Kidney capillary endothelial cell (primary cell): Measurements from ENCODE around the gene PARVG.

ENCODE experiments used
- DNase-seq: peaks from one replicate; pipeline ENCODE4 v3.0.0-alpha.2; 2018; ENCODE audit warnings: low spot score

The PARVG gene, protein sequence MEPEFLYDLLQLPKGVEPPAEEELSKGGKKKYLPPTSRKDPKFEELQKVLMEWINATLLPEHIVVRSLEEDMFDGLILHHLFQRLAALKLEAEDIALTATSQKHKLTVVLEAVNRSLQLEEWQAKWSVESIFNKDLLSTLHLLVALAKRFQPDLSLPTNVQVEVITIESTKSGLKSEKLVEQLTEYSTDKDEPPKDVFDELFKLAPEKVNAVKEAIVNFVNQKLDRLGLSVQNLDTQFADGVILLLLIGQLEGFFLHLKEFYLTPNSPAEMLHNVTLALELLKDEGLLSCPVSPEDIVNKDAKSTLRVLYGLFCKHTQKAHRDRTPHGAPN

GRCh38 chr22:44180706-44181032 lies at the start of gene PARVG:
Gene PARVG (plus strand): TSS chr22:44180925. CDS start chr22:44183330, 2,405 bp downstream.
- DNase-seq, result no peak

DNA sequence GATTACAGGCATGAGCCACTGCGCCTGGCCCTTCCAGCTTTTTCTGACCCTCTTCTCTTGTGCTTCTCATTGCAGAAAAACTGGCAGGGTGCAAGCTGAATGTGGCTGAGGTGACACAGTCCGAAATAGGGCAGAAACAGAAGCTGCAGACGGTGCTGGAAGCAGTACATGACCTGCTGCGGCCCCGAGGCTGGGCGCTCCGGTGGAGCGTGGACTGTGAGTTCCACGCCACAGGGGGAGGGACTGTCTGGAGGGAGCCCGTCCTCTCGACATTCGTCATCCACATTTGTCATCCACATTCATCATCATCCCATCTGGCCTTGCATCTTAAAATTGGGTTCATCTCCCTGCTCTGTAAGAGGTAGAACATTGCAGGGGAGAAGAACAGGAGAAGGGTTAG lies 49.3 kb upstream of the PARVG start:
- DNase-seq, result no peak

GRCh38 chr22:44131989-44132685 lies 48.6 kb upstream of the PARVG start:
- no peak for DNase-seq

DNA sequence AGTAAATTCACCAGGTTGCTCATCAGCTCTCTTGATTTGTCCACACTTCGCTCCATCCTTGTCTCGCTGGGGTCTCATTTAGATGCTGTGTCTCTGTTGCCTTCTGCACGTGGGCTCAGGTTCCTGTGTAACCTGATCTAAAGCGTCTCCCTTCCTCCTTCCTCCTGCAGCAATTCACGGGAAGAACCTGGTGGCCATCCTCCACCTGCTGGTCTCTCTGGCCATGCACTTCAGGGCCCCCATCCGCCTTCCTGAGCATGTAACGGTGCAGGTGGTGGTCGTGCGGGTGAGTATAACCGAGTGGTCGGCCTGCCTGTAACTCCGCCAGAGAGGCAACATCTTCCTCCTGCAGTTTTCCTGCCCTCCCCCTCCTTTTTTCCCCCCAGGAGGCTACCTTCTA lies 48.0 kb upstream of the PARVG start:
- DNase-seq, result no peak

- DNase-seq, result no peak
Measured at GRCh38 chr22:44133161-44133560, 47.6 kb upstream of the PARVG start.

DNA sequence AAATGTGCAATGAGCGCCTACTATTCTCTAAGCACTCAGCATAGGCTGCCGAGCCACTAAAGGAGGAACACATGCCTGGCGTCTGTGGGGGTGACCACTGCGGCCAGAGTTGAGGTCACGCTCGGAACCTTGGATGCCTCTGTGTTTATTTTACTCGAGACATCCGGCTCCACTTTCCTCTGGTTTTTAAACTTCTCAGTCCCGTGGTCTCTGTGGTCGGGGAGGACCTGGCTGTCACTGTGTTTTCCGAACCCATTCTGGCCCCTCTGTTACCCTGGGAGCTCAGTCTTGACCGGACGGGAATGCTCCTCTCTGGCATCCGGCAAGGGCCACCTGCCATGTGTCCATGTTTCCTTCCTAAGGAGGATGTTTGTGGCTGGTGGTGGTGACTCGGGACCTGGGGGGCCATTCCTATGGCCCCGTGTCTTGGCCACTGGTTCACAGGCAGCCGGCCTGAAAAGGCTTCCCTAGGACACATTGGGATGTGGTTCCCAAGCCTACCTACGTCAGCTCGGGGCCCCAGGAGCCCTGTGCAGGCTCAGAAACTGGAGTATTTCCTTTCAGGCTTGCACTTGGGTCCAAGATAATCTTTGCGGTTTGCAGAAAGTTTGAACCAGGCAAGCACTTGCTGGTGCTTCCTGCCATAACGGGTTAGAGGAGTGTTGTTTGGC lies 46.7 kb upstream of the PARVG start:
- DNase-seq, result no peak

GRCh38 chr22:44136112-44136511 lies 44.6 kb upstream of the PARVG start:
- DNase-seq, result no peak

- no peak for DNase-seq
Measured at GRCh38 chr22:44136786-44137185, 43.9 kb upstream of the PARVG start.

- no peak for DNase-seq
Measured at GRCh38 chr22:44137415-44137814, 43.3 kb upstream of the PARVG start.

GRCh38 chr22:44139773-44140172 lies 41.0 kb upstream of the PARVG start:
- DNase-seq, result no peak

- no peak for DNase-seq
Measured at GRCh38 chr22:44142421-44143104, 38.2 kb upstream of the PARVG start.

DNA sequence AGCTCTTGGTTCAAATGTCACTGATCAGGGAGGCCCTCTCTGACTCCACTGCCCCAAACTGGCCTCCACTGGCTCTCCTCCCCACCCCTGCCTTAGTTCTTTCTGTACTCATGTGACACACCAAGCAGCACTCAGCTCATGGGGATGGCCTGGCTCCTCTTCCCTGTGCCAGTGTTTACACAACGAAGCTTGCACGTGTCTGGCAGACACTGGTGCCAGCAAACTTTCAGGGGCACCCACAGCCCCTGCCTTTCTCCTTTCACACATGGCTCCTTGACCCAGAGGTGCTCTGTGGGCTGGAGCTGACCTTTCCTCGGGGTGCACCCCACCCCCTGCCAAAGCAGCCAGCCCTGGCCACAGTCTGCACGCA lies 37.6 kb upstream of the PARVG start:
- DNase-seq, result no peak

- DNase-seq, result no peak
Measured at GRCh38 chr22:44143579-44143978, 37.1 kb upstream of the PARVG start.

DNA sequence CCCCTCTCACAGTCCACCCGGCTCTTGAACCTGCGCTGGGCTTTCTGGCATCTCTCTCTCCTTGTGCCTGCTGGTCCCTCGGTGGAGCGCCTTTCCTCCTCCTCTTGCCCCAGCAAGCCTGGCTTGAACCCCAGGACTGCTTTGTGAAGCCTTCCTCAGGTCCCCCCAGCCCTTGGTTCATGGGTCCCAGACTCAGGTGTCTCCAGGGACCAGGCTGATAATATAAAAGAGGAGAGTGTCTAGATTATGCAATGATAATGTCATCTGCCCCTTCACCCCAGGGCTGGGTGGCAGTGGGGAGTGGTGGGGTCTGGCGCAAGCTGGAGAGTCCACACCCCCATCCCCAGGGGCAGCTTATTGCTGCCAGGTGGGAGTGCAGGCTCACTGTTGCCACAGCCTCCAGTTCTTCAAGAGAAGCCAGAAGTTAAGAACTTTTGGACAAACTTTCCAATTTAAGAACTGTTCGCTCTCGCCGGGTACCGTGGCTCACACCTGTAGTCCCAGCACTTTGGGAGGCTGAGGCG lies 36.6 kb upstream of the PARVG start:
- no peak for DNase-seq

DNA sequence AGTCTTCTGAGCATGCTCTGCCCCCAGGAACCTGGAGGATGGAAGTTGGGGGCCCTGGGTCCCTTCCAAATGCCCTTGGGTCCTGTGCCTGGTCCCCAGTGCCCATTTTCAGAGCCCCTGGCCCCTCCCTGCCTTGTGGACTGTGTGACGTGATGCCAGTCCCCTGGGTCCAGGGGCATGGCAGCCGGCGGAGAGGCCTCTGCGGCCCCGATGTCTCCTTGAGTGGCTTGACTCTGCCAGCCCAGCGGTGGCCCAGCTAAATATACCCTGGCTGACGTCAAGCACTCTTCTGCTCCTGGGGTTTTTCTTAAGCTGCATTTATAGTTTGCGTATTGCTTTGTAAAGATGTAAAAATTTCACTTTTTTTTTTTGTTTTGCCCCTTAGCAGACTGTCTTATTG lies 35.2 kb upstream of the PARVG start:
- DNase-seq, result no peak

DNA sequence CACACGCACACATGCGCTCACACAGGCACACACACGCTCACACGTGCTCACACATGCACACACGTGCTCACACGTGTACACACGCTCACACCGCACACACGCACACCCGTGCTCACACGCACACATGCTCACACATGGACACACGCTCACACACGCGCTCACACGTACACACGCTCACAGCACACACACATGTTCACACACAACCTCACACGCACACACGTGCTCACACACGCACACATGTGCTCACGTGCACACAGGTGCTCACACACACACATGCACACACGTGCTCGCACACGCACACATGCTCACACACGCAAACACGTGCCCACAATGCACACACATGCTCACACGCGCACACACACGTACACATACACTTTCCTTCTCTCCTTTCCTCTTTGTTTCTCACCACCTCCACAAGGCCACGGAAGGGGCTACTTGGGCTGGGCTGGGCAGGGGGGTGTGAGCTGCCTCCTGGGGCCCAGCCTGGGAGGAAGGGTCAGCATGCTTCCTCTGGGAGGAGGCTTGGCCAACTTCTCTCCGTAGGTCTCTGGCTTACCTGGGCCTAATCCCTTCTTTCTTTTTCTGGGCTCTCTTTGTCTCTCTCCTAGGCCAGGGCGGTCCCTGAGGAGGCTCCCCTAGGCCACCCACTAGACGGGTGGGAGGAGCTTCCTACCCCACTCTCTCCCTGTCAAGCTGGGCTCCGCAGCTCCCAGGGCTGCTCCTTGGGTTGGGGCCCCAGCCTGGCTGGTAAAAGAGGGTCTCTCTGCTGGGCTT lies 34.5 kb upstream of the PARVG start:
- DNase-seq, result no peak

- no peak for DNase-seq
Measured at GRCh38 chr22:44147008-44147645, 33.6 kb upstream of the PARVG start.

DNA sequence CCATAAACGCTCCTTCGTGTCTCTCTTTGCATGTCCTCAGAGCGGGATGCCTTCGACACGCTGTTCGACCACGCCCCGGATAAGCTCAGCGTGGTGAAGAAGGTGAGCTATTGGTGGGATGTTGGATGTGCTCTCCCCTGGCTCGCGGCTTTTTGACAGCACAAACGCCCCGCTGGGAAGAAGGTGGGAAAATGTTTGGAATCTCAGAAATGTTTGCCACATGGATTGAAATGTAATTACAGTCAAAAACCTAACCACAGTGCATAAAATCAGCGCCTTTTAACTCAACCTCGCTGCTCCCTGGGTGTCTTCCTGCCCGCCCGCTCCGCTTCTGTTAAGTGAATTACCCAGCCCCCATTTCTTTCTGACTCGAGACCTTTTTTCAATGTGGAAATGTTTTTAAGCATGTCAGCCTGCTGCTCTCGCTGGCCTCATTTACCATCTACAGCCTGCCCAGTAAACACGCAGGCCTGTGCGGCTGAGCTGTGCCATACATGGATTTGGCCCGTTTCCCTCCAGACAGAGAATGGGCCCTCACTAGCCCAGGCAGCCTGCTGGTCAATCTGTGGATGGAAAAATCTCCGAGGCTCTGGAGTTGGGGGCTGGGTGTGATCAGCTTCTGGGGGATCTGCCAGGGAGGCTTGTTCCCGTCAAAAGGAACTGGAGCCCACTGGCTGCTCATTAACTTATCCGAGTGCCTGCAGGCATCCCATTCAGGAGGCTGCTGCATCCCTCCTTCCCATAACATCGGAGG lies 32.7 kb upstream of the PARVG start:
- no peak for DNase-seq

DNA sequence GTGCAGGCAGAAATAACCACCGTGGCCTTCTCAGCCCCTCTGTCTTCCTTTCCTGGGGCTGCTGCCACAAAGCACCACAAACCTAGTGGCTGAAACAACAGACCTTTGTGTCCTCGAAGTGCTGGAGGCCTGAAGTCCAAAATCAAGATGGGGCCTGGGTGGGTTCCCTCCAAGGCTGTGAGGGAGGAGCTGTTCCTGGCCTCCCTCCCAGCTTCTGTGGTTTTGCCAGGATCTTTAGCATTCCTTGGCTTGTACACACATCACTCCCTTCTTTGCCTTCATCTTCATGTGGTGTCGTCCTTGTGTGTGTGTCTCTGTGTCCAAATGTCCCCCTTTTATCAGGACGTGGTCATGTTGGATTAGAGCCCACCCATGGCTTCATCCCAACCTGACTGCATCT lies 29.0 kb upstream of the PARVG start:
- no peak for DNase-seq

- DNase-seq, result no peak
Measured at GRCh38 chr22:44153710-44154109, 27.0 kb upstream of the PARVG start.
